22Rv1 (cell line): ENCODE measurements around the gene BORCS8.

Source experiments
- H3K27ac ChIP-seq: fragments of 450-650 bp; 2 replicates; pipeline ENCODE4 v1.5.1; 2017
- CTCF ChIP-seq: fragments of 450-650 bp; IDR thresholded peaks from 2 replicates; pipeline ENCODE4 v1.5.1; 2017; ENCODE audit warnings: mild to moderate bottlenecking
- ZFX ChIP-seq: fragments of 450-650 bp; IDR thresholded peaks from 2 replicates; pipeline ENCODE4 v1.6.1; 2017; ENCODE audit warnings: antibody characterized with exemption, borderline replicate concordance

The BORCS8 gene

GRCh38 chr19:19192078-19192882 is at the start of gene BORCS8, which contains the start of gene RFXANK:
Gene BORCS8 (minus strand): TSS chr19:19192152. CDS start chr19:19192117, 35 bp downstream.
Gene RFXANK (plus strand): TSS chr19:19192258. CDS start chr19:19193947, 1,689 bp downstream.
- TF ChIP-seq ZFX: no peak
- TF ChIP-seq CTCF: no peak
- H3K27ac ChIP-seq: peak within 1 kb of the TSS; percentile 94

GRCh38 chr19:19240476-19240875 is 48.5 kb upstream of the BORCS8 start:
- TF ChIP-seq CTCF (no peak), ZFX (no peak)
- no peak overlapping the region for H3K27ac ChIP-seq

GRCh38 chr19:19239675-19240074 is 47.7 kb upstream of the BORCS8 start:
- TF ChIP-seq CTCF (no peak), ZFX (no peak)
- H3K27ac ChIP-seq: no peak overlapping the region

GRCh38 chr19:19238126-19238894 is 46.4 kb upstream of the BORCS8 start:
- no peak overlapping the region for H3K27ac ChIP-seq
- TF ChIP-seq ZFX (no peak), CTCF (no peak)

GRCh38 chr19:19236173-19236572 is 44.2 kb upstream of the BORCS8 start:
- no peak overlapping the region for H3K27ac ChIP-seq
- TF ChIP-seq CTCF (no peak), ZFX (no peak)

- no peak for TF ChIP-seq ZFX
- no peak for TF ChIP-seq CTCF
- no peak overlapping the region for H3K27ac ChIP-seq
Observed at GRCh38 chr19:19234220-19234816, 42.4 kb upstream of the BORCS8 start.

GRCh38 chr19:19232261-19232721 is 40.3 kb upstream of the BORCS8 start:
- H3K27ac ChIP-seq: no peak overlapping the region
- no peak for TF ChIP-seq ZFX
- TF ChIP-seq CTCF: no peak
